Pancreas (tissue), 10 donors: ENCODE data around the gene ARHGAP21. TPM values are rescaled to one million over a fixed set of nuclear protein-coding genes. Genes with fewer than 3 reads are reported as not detected.
"Not testable (repeated sequence)": the region's sequence is repeated elsewhere in the genome, so short reads cannot be mapped to it uniquely, and the experiment has no call there.

Experiments used
- ATAC-seq, 4 donors: fragments of 200-7000 bp; cut with Tn5 transposase; one replicate each; pipeline versions ENCODE4 v1.8.0 to v1.9.1; 2020; ENCODE audit warnings: mild to moderate bottlenecking in 4 of 4, moderate library complexity in 4 of 4
- DNase-seq, 6 donors: peaks; one replicate each; pipeline ENCODE4 v3.0.0-alpha.2; 2020
- FAIRE-seq: peaks from 2 replicates; lab custom pipeline; 2012; peaks lifted over from hg19 to GRCh38; lab: Jason Lieb, UNC
- H3K27ac ChIP-seq, 4 donors: fragments of 200-600 bp; sonication (generic); 1 replicate in 3 of 4; 2 replicates in 1 of 4; pipeline versions ENCODE4 v1.5.0 to v1.8.0; 2020
- H3K27me3 ChIP-seq, 4 donors: fragments of 200-600 bp; one replicate each; pipeline ENCODE4 v1.8.0; 2021
- H3K36me3 ChIP-seq, 3 donors: fragments of 200-600 bp; sonication (generic) in 1 of 3; one replicate each; pipeline versions ENCODE4 v1.5.0 to v1.8.0; 2020 to 2021
- H3K4me1 ChIP-seq, 3 donors: fragments of 200-600 bp; one replicate each; pipeline ENCODE4 v1.8.0; 2021
- H3K4me3 ChIP-seq, 4 donors: fragments of 200-600 bp; sonication (generic) in 2 of 4; one replicate each; pipeline versions ENCODE4 v1.5.0 to v1.8.0; 2020 to 2021
- H3K9me3 ChIP-seq, 4 donors: fragments of 200-600 bp; one replicate each; pipeline ENCODE4 v1.8.0; 2021
- WGBS, 2 donors: extraction: QIAGEN DNeasy Blood & Tissue Kit; methylation state at CpG; one replicate each; pipeline ENCODE4 v1.1.7; 2013; 5-methylcytosine and 5-hydroxymethylcytosine counted together
- intact Hi-C, 3 donors: fragments of 100-400 bp; cut with DNase I; formaldehyde crosslinking; loops; one replicate each; pipeline versions ENCODE4 v1.11.1 to v1.14.2; 2022
- polyA plus RNA-seq, 2 donors: library from polyadenylated mRNA; stranded (reverse); fragments of 200-250 nt; gene quantifications; one replicate each; pipeline ENCODE4 v1.2.3, GENCODE V29; 2013
- total RNA-seq, 6 donors: library from RNA; stranded (reverse); fragmentation: NEBNext Ultra II Directional in 4 of 6; extraction: Animal tissue kit (Norgen Biotek cat#: 25700) in 4 of 6; gene quantifications; one replicate each; pipeline versions ENCODE4 v1.2.1 to v1.2.4, GENCODE V29; 2021 to 2023
- TF ChIP-seq, protein P1 (sequence below), 4 donors: fragments of 200-600 bp; sonication (generic) in 3 of 4; IDR thresholded peaks; one replicate each; pipeline versions ENCODE4 v1.5.0 to v1.8.0; 2021; ENCODE audit warnings: antibody characterized with exemption in 4 of 4
- donor health status: healthy with polysubstance abuse.
- donor health status: DM: no; HTN: no; CAD: no; lungs with moderate emphysema.
- donor health status: DM: no; HTN: no; CAD: no.
- donor health status: control.
- donor health status: control.
- donor health status: Bipolar disorder and iron deficiency.
- donor health status: DM: yes; HTN: yes; CAD: no.
- donor health status: DM: no; HTN: no; CAD: no.
- donor health status: DM: no; HTN: no; CAD: no.
- donor health status: DM: yes; HTN: yes; CAD: no.

Gene ARHGAP21
- total and polyA plus RNA-seq, 8 donors = 11.0 to 42.1 (median 25.2) TPM

DNA sequence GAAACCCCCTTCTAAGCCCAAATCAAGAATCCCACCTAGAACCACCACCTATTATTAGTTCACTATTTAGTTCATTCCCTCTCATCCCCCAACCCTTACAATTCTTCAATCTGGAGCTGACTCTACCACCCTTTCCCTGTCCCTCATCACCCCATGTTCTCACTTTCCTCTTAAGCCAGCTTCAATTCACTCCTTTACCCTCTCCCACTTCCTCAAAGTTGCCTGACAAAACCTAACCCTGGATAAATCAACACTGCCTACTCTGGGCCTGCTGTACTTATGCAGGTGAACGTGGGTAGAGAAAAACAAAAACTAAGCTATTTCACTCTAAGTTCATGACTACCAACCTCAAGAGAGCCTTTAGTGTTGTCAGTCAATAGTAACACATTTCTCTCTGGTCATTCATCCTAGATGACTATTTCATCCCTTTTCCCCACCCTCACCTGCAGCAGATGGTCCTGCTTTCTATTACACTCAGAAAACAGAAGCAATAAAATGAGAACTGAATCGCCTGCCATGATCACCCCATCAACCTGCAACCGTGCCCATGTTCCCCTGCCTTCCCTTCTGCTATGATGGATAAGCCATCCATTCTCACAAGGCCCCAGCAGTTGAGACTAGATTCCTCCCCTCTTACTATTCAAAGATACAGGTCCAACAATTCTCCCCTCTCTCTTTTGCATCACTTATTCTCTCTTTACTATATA, 52.6 kb downstream of the ARHGAP21 start:
- H3K27ac ChIP-seq = no peak overlapping the region
- no peak for ATAC-seq
- no peaks in the 10 kb centered on the region for H3K9me3 ChIP-seq
- TF ChIP-seq, protein P1, sequence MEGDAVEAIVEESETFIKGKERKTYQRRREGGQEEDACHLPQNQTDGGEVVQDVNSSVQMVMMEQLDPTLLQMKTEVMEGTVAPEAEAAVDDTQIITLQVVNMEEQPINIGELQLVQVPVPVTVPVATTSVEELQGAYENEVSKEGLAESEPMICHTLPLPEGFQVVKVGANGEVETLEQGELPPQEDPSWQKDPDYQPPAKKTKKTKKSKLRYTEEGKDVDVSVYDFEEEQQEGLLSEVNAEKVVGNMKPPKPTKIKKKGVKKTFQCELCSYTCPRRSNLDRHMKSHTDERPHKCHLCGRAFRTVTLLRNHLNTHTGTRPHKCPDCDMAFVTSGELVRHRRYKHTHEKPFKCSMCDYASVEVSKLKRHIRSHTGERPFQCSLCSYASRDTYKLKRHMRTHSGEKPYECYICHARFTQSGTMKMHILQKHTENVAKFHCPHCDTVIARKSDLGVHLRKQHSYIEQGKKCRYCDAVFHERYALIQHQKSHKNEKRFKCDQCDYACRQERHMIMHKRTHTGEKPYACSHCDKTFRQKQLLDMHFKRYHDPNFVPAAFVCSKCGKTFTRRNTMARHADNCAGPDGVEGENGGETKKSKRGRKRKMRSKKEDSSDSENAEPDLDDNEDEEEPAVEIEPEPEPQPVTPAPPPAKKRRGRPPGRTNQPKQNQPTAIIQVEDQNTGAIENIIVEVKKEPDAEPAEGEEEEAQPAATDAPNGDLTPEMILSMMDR (IDR thresholded peaks at IDR 0.05) = no peak
- DNase-seq = no peak
- no peak overlapping the region for H3K4me3 ChIP-seq
- no peaks in the 10 kb centered on the region for H3K27me3 ChIP-seq
- FAIRE-seq = no peak
- no peaks in the 10 kb centered on the region for H3K36me3 ChIP-seq
- WGBS, 2 donors = 94 to 95% methylated on average over 3 of the region's 3 CpGs
- intact Hi-C loops = no loop called here
- no peaks in the 10 kb centered on the region for H3K4me1 ChIP-seq

DNA sequence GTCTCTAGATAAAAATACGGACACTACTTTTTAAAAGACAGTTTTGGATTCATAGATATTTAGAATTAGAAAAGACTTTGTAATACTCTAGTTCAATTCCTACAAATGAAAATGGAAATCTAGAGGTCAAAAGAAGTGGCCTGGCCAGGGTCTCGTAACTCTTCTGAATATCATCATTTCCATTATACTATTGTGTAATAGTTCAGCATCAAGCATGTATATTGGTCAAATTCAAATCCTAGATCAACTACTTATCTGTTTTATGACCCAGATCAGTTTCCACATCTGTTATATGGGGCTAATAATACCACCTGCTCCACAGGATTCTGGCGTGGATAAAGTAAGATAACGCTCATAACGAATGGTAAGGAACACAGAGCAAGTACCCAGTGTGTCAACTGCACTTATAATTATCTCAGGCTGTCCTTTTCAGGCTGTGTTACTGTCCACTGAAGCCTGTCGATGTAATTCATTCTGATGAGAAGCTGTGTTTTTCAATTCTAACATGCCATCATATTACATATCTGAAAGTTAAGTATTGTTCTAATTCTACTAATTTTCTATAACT, 54.3 kb downstream of the ARHGAP21 start:
- no peaks in the 10 kb centered on the region for H3K27me3 ChIP-seq
- H3K4me1 ChIP-seq = no peaks in the 10 kb centered on the region
- H3K27ac ChIP-seq = no peak overlapping the region
- ATAC-seq (no peak), DNase-seq (no peak), FAIRE-seq (no peak)
- H3K9me3 ChIP-seq = no peaks in the 10 kb centered on the region
- WGBS, 2 donors = 84 to 85% methylated on average over 6 of the region's 6 CpGs
- TF ChIP-seq, protein P1 (IDR thresholded peaks at IDR 0.05) = no peak
- no peak overlapping the region for H3K4me3 ChIP-seq
- no peaks in the 10 kb centered on the region for H3K36me3 ChIP-seq
- intact Hi-C loops = no loop called here

DNA sequence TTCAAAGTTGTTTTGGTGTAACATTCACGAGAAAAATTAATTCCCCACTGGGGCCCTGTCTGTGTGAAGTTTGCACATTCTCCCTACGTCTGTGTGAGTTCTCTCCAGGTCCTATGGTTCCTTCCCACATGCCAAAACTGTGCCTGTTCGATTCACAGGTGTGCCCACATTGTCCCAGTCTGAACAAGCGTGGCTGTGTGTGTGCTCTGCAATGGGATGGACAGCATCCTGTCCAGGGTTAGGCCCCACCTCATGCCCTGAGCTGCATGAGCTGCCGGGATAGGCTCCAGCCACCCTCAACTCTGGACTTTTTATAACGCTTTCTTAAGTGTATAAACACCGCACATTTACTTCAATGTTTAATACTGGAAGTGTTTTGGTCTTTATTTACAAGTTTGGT, 55.4 kb downstream of the ARHGAP21 start:
- Histone ChIP-seq H3K4me1 (no peaks in the 10 kb centered on the region), H3K27me3 (no peaks in the 10 kb centered on the region), H3K27ac (no peak overlapping the region), H3K36me3 (no peaks in the 10 kb centered on the region), H3K9me3 (no peaks in the 10 kb centered on the region), H3K4me3 (no peak overlapping the region)
- DNase-seq (no peak), ATAC-seq (no peak), FAIRE-seq (no peak)
- TF ChIP-seq, protein P1 (IDR thresholded peaks at IDR 0.05) = no peak
- intact Hi-C loops = no loop called here
- WGBS, 2 donors = 95 to 97% methylated on average over 7 of the region's 7 CpGs

DNA sequence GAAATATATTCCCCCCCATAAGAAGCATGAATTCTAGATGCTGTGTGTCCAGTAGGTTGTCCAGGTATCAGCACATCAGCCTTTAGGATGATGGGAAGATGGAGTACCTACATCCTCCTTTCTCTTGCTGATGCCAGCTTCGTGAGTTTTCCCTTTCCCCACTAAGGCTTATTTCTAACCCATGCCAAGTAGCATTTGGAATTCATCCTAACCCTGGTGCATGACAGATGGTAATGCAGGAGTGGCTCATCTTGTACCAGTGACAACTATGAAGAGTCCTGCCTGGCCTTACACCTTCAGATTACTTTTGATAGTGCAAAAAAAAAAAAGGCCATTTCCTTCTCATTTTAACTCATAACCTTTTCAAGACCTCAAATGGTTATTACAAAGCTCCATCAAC, 58.7 kb downstream of the ARHGAP21 start:
- no peak overlapping the region for H3K4me3 ChIP-seq
- TF ChIP-seq, protein P1 (IDR thresholded peaks at IDR 0.05) = no peak

DNA sequence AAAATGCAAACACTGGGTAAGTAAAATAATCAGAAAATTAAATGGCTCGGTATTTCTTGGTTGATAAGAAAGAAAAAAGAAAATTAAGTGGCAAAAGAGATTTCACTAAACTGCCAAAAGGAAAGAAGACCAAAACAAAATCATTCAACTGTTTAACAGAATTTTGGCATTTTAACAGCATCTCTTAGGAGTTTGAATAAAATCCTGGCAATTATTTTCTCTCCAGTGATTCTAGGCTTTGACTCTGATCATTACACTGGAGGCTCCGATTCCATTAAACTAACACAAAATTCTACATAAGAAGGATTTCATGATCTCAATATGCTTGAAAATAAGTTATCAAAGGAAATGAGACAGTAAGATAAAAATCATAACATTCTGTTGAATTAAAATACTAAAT, 62.3 kb downstream of the ARHGAP21 start:
- FAIRE-seq (no peak), DNase-seq (no peak), ATAC-seq (no peak)
- no peaks in the 10 kb centered on the region for H3K9me3 ChIP-seq
- no peaks in the 10 kb centered on the region for H3K36me3 ChIP-seq
- intact Hi-C loops = no loop called here
- H3K27ac ChIP-seq = no peak overlapping the region
- no peaks in the 10 kb centered on the region for H3K4me1 ChIP-seq
- TF ChIP-seq, protein P1 (IDR thresholded peaks at IDR 0.05) = no peak
- H3K27me3 ChIP-seq = no peaks in the 10 kb centered on the region
- no peak overlapping the region for H3K4me3 ChIP-seq
- WGBS, 2 donors = 77 to 82% methylated on average over 2 of the region's 2 CpGs

More for the DNA sequence above, 58.7 kb downstream of the ARHGAP21 start:
- no peak overlapping the region for H3K27ac ChIP-seq
- no peaks in the 10 kb centered on the region for H3K4me1 ChIP-seq
- FAIRE-seq (no peak), DNase-seq (no peak), ATAC-seq (no peak)
- H3K27me3 ChIP-seq = no peaks in the 10 kb centered on the region
- no peaks in the 10 kb centered on the region for H3K36me3 ChIP-seq
- no peaks in the 10 kb centered on the region for H3K9me3 ChIP-seq
- intact Hi-C loops = no loop called here
- WGBS, 2 donors = 75 to 78% methylated on average over 1 of the region's 1 CpG

GRCh38 chr10:24658319-24658718, 65.4 kb downstream of the ARHGAP21 start:
- H3K27me3 ChIP-seq, intact Hi-C loops, H3K9me3 ChIP-seq, H3K4me3 ChIP-seq, H3K4me1 ChIP-seq, FAIRE-seq, DNase-seq, H3K27ac ChIP-seq, H3K36me3 ChIP-seq, ATAC-seq: not testable (repeated sequence)
- 94 to 98% methylated on average over 4 of the region's 4 CpGs for WGBS, 2 donors

DNA sequence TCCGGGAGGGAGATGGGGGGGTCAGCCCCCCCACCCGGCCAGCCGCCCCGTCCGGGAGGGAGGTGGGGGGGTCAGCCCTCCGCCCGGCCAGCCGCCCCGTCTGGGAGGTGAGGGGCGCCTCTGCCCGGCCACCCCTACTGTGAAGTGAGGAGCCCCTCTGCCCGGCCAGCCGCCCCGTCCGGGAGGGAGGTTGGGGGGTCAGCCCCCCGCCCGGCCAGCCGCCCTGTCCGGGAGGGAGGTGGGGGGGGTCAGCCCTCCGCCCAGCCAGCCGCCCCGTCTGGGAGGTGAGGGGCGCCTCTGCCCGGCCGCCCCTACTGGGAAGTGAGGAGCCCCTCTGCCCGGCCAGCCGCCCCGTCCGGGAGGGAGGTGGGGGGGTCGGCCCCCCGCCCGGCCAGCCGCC, 67.4 kb downstream of the ARHGAP21 start:
- H3K9me3 ChIP-seq, H3K4me1 ChIP-seq, H3K27me3 ChIP-seq, H3K4me3 ChIP-seq, H3K36me3 ChIP-seq, FAIRE-seq, intact Hi-C loops, H3K27ac ChIP-seq, ATAC-seq, DNase-seq: not testable (repeated sequence)
- WGBS, 2 donors = 99 to 100% methylated on average over 6 to 15 of the region's 33 CpGs
